Measurements from ENCODE around the gene ZBTB47. TPM values are rescaled to one million over a fixed set of nuclear protein-coding genes. Genes with fewer than 3 reads are reported as not detected.
A peak's percentile ranks its signal among the peaks of the same experiment; 100 is the strongest.

Gene ZBTB47
- total RNA-seq, 1 donor from 2014 or later = 38.8 TPM

DNA sequence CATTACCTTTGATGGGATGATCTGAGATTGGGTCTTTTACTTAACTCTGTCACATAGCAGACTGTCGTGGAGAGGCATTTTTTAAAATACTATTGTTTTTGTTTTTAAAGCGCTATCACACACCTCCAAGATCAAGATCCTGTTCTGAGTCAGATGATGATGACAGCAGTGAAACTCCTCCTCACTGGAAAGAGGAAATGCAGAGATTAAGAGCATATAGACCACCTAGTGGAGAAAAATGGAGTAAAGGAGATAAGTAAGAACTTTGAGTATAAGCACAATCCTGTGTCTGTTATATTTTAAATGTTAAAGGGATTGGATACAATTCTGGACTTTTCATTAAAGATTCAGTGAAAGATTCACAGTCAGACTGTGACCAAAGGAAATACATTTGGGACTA is 18.4 kb upstream of the ZBTB47 start:
- Mint-ChIP-seq H3K27ac (ENCODE audit: unreplicated experiment) (no peak overlapping the region), H3K9me3 (ENCODE audit: low read depth) (no peaks in the 10 kb centered on the region), H3K27me3 (ENCODE audit: low read depth) (no peaks in the 10 kb centered on the region), H3K36me3 (ENCODE audit: low read depth) (peaks cover 32% of the 10 kb centered on the region), H3K4me1 (ENCODE audit: low read depth) (no peaks in the 10 kb centered on the region), H3K4me3 (ENCODE audit: unreplicated experiment) (no peak overlapping the region)
- TF ChIP-seq CTCF (IDR thresholded peaks at IDR 0.05) = peak; percentile 53
- DNase-seq (ENCODE audit: low spot score) = no peak

DNA sequence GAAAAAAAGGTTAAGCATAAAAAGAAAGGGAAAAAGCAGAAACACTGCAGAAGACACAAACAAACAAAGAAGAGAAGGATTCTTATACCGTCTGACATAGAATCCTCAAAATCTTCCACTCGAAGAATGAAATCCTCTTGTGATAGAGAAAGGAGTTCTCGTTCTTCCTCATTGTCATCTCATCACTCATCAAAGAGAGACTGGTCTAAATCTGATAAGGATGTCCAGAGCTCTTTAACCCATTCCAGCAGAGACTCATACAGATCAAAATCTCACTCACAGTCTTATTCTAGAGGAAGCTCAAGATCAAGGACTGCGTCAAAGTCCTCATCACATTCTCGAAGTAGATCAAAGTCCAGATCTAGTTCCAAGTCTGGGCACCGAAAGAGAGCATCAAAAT is 16.5 kb upstream of the ZBTB47 start:
- Mint-ChIP-seq H3K27ac (ENCODE audit: unreplicated experiment) (no peak overlapping the region), H3K36me3 (ENCODE audit: low read depth) (peaks cover 23% of the 10 kb centered on the region), H3K4me3 (ENCODE audit: unreplicated experiment) (no peak overlapping the region), H3K9me3 (ENCODE audit: low read depth) (no peaks in the 10 kb centered on the region), H3K27me3 (ENCODE audit: low read depth) (no peaks in the 10 kb centered on the region), H3K4me1 (ENCODE audit: low read depth) (no peaks in the 10 kb centered on the region)
- DNase-seq (ENCODE audit: low spot score) = no peak
- no peak for TF ChIP-seq CTCF (IDR thresholded peaks at IDR 0.05)

GRCh38 chr3:42638339-42638842 is 15.1 kb upstream of the ZBTB47 start:
- H3K4me1 Mint-ChIP-seq (ENCODE audit: low read depth) = no peaks in the 10 kb centered on the region
- H3K36me3 Mint-ChIP-seq (ENCODE audit: low read depth) = peaks cover 28% of the 10 kb centered on the region
- no peak overlapping the region for H3K4me3 Mint-ChIP-seq (ENCODE audit: unreplicated experiment)
- TF ChIP-seq CTCF (IDR thresholded peaks at IDR 0.05) = no peak
- no peaks in the 10 kb centered on the region for H3K27me3 Mint-ChIP-seq (ENCODE audit: low read depth)
- no peaks in the 10 kb centered on the region for H3K9me3 Mint-ChIP-seq (ENCODE audit: low read depth)
- no peak overlapping the region for H3K27ac Mint-ChIP-seq (ENCODE audit: unreplicated experiment)
- DNase-seq (ENCODE audit: low spot score) = no peak

DNA sequence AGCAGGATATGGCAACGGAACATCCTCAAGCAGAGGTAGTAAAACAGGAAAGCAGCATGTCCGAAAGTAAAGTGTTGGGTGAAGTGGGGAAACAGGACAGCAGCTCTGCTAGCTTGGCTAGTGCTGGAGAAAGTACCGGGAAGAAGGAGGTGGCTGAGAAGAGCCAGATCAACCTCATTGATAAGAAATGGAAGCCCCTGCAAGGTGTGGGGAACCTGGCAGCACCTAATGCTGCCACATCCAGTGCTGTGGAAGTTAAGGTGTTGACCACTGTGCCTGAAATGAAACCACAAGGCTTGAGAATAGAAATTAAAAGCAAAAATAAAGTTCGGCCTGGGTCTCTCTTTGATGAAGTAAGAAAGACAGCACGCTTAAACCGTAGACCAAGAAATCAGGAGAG is 14.3 kb upstream of the ZBTB47 start:
- no peak for TF ChIP-seq CTCF (IDR thresholded peaks at IDR 0.05)
- peaks cover 24% of the 10 kb centered on the region for H3K36me3 Mint-ChIP-seq (ENCODE audit: low read depth)
- no peak for DNase-seq (ENCODE audit: low spot score)
- H3K4me3 Mint-ChIP-seq (ENCODE audit: unreplicated experiment) = no peak overlapping the region
- H3K9me3 Mint-ChIP-seq (ENCODE audit: low read depth) = no peaks in the 10 kb centered on the region
- H3K27ac Mint-ChIP-seq (ENCODE audit: unreplicated experiment) = no peak overlapping the region
- H3K27me3 Mint-ChIP-seq (ENCODE audit: low read depth) = no peaks in the 10 kb centered on the region
- H3K4me1 Mint-ChIP-seq (ENCODE audit: low read depth) = no peaks in the 10 kb centered on the region

- no peak for DNase-seq (ENCODE audit: low spot score)
- TF ChIP-seq CTCF (IDR thresholded peaks at IDR 0.05) = no peak
- Mint-ChIP-seq H3K4me3 (ENCODE audit: unreplicated experiment) (no peak overlapping the region), H3K36me3 (ENCODE audit: low read depth) (peaks cover 30% of the 10 kb centered on the region), H3K4me1 (ENCODE audit: low read depth) (no peaks in the 10 kb centered on the region), H3K27me3 (ENCODE audit: low read depth) (no peaks in the 10 kb centered on the region), H3K9me3 (ENCODE audit: low read depth) (no peaks in the 10 kb centered on the region), H3K27ac (ENCODE audit: unreplicated experiment) (peak overlapping the region; percentile 42)
Measured at GRCh38 chr3:42640129-42640528, 13.4 kb upstream of the ZBTB47 start.

All from chondrocyte (in vitro differentiated cells).